GM19455 (cell line): Measurements from ENCODE around the gene OR2A14.
"Not testable (repeated sequence)": the region's sequence is repeated elsewhere in the genome, so short reads cannot be mapped to it uniquely, and the experiment has no call there.

ENCODE experiments used
- ATAC-seq: cut with Tn5 transposase; IDR thresholded peaks from one replicate; pipeline ENCODE4 v1.9.1; 2021; ENCODE audit not compliant: unreplicated experiment

Gene OR2A14

DNA sequence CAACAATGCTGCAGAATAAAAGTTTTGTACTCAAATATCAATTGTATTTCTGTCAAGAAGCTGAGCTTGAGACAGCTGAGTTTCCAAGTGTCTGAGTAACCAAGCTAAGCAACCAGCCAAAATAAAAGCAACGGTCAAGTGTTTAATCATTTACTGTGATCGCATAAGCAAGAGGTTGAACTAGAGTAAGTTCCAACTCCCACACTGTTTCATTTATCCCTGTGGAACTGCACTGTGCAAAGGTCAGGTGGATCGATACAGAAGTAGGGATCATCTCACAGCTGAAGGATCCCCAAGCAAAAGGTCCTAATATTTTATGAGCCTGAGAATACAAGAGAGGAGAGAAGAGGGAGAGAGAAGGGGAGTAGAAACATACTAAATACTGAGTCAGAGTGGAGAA, 21.4 kb downstream of the OR2A14 start:
- ATAC-seq, result no peak

DNA sequence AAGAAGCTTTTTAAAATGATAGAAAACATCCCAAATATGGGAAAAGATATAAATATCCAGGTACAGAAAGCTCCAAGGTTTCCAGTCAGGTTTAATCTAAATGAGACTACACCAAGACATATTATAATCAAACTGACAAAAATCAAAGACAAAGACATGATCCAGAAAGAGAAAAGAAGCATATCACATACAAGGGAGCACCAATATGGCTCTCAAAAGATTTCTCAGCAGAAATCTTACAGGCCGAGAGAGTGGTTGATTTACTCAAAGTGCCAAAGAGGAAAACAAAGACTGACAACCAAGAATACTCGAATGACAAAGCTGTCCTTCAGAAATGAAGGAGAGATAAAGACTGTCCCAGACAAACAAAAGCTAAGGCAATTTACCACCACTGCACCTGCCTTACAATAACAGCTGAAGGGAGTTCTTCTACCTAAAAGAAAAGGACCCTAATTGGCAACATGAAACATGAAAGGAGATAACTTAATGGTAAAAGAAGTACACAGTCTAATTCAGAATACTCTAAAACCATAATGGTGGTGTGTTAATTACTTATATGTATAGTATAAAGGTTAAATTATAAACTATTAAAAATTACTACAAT, 25.4 kb downstream of the OR2A14 start:
- ATAC-seq, result no peak

DNA sequence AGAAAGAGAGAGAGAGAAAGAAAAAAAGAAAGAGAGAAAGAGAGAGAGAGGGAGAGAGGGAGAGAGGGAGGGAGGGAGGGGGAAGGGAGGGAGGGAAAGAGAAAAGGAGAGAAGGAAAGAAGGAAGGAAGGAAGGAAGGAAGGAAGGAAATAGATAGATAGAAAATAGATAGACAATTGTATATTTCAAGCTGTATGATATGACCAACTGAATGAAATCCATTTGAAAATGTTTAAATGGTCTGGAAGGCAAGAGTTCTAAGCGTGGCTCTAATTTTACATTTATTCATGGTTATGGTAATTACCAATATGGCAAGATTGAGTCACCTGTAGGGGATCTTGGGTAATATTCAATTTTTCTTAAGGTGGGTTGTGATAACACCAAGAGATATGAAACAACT, 35.9 kb downstream of the OR2A14 start:
- no peak for ATAC-seq

DNA sequence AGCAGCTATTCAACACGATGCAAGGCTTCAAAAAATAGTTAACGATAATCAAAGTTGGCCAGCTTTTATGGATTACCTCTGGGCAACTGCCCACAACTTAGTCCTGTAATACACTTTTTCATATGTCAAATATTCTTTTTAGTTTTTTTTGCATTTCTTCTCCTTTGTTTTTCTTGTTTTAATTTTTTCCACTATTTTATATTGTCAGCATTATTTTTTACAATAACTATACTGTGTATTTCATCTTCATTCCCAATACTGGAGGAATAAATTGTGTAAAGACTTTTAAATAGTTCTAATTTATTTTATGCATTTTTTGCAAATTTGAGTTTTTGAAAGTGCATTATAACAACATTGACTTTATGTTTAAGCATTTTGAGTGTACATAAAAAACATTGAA, 41.8 kb downstream of the OR2A14 start:
- no peak for ATAC-seq

DNA sequence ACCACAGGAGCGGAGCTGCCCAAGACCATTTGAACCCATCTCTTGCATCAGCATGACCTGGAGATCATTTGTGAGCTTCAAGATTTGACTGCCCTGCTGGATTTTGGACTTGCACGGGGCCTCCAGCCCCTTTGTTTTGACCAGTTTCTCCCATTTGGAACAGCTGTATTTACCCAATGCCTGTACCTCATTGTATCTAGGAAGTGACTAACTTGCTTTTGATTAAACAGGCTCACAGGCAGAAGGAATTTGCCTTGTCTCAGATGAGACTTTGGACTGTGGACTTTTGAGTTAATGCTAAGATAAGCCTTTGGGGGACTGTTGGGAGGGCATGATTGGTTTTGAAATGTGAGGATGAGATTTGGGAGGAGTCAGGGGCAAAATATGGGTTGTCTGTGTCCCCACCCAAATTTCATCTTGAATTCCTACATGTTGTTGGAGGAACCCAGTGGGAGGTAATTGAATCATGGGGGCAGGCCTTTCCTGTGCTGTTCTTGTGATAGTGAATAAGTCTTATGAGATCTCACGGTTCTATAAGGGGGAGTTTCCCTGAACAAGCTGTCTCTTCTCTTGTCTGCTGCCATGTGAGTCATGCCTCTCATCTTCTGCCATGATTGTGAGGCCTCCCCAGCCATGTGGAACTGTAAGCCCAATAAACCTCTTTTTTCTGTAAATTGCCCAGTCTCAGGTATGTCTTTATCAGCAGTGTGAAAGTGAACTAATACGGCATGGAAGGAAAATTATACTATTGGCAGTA, 48.8 kb downstream of the OR2A14 start:
- not testable (repeated sequence) for ATAC-seq

DNA sequence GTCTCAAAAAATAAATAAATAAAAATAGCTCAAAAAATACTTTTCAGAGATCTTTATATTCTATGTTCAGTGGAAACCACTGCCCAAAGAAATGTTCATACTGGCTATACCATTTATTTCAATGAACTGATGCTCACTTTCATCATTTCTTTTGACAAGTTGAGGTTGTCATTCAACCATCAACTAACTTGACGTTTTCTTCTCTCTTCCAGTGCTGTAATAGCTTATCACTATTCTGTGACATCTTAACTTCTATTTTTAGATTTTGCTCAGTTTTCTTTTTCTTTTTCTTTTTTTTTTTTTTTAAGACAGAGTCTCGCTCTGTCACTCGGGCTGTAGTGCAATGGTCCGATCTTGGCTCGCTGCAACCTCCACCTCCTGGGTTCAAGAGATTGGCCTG, 51.6 kb downstream of the OR2A14 start:
- no peak for ATAC-seq

DNA sequence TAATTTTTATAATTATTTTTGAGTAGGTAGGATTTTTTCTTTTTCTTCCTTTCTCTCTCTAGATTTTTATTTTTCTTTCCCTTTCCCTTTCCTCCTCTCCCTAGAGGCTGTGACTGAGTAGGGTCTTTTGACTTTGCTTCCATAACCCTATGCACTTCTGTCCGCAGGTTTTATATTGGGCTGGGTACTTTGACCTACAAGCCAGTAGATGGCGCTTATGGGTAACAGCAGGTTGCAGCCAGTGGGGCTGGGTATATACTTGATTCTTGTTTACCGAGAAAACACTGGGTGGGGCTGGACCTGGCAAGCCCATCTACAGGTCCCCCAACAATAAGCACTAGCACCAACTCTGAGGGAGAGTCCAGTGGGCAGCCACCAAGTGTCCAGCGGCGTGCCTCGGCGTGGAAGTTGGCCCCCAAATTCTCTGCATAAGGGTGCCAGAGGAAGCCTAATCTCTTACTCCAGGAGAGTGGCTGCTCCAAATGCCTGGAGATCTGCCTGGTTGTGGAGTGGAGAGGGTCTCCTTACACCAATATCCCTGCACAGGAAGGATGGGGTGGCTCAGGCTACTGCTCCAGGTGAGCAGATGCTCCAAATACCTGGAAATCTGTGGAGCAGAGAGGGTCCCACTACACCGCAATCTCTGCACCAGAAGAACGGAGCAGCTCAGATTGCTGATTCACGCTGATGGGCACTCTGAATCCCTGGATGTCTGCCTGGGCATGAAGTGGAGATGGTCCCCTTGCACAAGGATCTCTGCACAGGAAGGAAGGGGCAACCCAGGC, 55.6 kb downstream of the OR2A14 start:
- ATAC-seq, result peak; percentile 97

DNA sequence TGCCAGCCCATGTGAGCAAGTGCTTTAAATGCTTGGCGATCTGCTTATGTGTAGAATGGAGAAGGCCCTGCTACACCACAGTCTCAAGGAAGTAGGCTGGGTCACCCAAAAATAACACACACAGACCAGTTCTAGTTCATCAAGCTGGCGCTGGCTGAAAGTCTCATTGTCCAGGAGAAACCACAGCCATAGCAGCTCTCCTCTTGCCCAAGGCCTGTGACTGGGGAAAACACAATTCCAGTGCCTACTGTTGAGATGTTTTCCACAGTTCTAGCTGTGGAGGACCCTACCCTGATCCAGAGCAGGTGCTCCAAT, 56.1 kb downstream of the OR2A14 start:
- not testable (repeated sequence) for ATAC-seq
